HEK293T (cell line): ENCODE data around the gene IKZF3.

Experiments
- ARNT ChIP-seq: fragments of 450-650 bp; IDR thresholded peaks from 2 replicates; pipeline ENCODE4 v1.6.1; 2017; ENCODE audit warnings: mild to moderate bottlenecking
- BHLHE40 ChIP-seq: fragments of 450-650 bp; IDR thresholded peaks from 2 replicates; pipeline ENCODE4 v1.6.1; 2016; ENCODE audit warnings: mild to moderate bottlenecking, moderate library complexity, borderline replicate concordance
- CTBP1 ChIP-seq: fragments of 450-650 bp; IDR thresholded peaks from 2 replicates; pipeline ENCODE4 v1.6.1; 2016; ENCODE audit warnings: borderline replicate concordance
- ELF4 ChIP-seq: fragments of 450-650 bp; IDR thresholded peaks from 2 replicates; pipeline ENCODE4 v1.6.1; 2017; ENCODE audit warnings: antibody characterized with exemption
- FOXA1 ChIP-seq: fragments of 450-650 bp; IDR thresholded peaks from 2 replicates; pipeline ENCODE4 v1.6.1; 2016; ENCODE audit warnings: mild to moderate bottlenecking
- FOXK2 ChIP-seq: fragments of 450-650 bp; IDR thresholded peaks from 2 replicates; pipeline ENCODE4 v1.6.1; 2016; ENCODE audit warnings: mild to moderate bottlenecking
- FOXM1 ChIP-seq: fragments of 450-650 bp; IDR thresholded peaks from 2 replicates; pipeline ENCODE4 v1.6.1; 2017; ENCODE audit warnings: mild to moderate bottlenecking, borderline replicate concordance
- HDGF ChIP-seq: fragments of 450-650 bp; IDR thresholded peaks from 2 replicates; pipeline ENCODE4 v1.6.1; 2017; ENCODE audit warnings: antibody characterized with exemption, borderline replicate concordance
- SP1 ChIP-seq: fragments of 450-650 bp; IDR thresholded peaks from 2 replicates; pipeline ENCODE4 v1.6.1; 2017
- SUZ12 ChIP-seq: fragments of 450-650 bp; IDR thresholded peaks from 2 replicates; pipeline ENCODE4 v1.6.1; 2016; ENCODE audit warnings: mild to moderate bottlenecking
- ZNF384 ChIP-seq: fragments of 450-650 bp; IDR thresholded peaks from 2 replicates; pipeline ENCODE4 v1.6.1; 2016
- TF ChIP-seq, protein P1 (sequence below): fragments of 450-650 bp; IDR thresholded peaks from 2 replicates; pipeline ENCODE4 v1.6.1; 2016

DNA sequence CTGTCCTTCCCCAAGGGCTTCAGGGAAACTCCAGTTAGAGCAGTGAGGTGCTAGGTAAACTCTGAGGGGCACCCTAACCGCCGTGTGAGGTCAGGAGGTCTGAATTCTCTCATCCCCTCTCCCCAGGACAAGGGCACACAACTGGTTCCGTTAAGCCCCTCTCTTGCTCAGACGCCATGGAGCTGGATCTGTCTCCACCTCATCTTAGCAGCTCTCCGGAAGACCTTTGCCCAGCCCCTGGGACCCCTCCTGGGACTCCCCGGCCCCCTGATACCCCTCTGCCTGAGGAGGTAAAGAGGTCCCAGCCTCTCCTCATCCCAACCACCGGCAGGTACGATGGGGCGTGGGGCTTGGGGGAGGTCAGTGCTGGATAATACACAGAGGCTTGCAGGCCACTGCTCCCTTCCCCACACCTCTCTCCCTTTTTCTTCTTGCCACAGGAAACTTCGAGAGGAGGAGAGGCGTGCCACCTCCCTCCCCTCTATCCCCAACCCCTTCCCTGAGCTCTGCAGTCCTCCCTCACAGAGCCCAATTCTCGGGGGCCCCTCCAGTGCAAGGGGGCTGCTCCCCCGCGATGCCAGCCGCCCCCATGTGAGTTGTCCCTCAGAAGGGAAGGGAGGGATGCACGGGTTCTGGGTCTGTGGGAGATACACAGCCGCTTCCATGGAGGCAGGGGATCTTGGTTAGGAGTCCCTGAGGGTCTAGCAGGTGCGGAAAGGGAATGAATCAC, 121.8 kb downstream of the IKZF3 start:
- no peak for TF ChIP-seq ELF4
- no peak for TF ChIP-seq FOXA1
- TF ChIP-seq ARNT: no peak
- TF ChIP-seq CTBP1: no peak
- TF ChIP-seq SUZ12: no peak
- TF ChIP-seq BHLHE40: no peak
- TF ChIP-seq FOXK2: no peak
- TF ChIP-seq HDGF: no peak
- no peak for TF ChIP-seq SP1
- TF ChIP-seq, protein P1, sequence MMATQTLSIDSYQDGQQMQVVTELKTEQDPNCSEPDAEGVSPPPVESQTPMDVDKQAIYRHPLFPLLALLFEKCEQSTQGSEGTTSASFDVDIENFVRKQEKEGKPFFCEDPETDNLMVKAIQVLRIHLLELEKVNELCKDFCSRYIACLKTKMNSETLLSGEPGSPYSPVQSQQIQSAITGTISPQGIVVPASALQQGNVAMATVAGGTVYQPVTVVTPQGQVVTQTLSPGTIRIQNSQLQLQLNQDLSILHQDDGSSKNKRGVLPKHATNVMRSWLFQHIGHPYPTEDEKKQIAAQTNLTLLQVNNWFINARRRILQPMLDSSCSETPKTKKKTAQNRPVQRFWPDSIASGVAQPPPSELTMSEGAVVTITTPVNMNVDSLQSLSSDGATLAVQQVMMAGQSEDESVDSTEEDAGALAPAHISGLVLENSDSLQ: no peak
- TF ChIP-seq FOXM1: no peak
- TF ChIP-seq ZNF384: no peak
